HG03442 (cell line): ENCODE measurements around the gene TRNAU1AP.
"Not testable (repeated sequence)": the region's sequence is repeated elsewhere in the genome, so short reads cannot be mapped to it uniquely, and the experiment has no call there.

Experiments used
- ATAC-seq: cut with Tn5 transposase; IDR thresholded peaks from one replicate; pipeline ENCODE4 v1.9.1; 2021; ENCODE audit warnings: mild to moderate bottlenecking, moderate library complexity; ENCODE audit not compliant: unreplicated experiment

The TRNAU1AP gene

GRCh38 chr1:28577052-28577678 lies 24.3 kb downstream of the TRNAU1AP start:
- ATAC-seq = no peak

GRCh38 chr1:28577738-28578536 lies 25.1 kb downstream of the TRNAU1AP start:
- ATAC-seq = no peak

GRCh38 chr1:28578696-28579218 lies 25.9 kb downstream of the TRNAU1AP start:
- ATAC-seq = no peak

DNA sequence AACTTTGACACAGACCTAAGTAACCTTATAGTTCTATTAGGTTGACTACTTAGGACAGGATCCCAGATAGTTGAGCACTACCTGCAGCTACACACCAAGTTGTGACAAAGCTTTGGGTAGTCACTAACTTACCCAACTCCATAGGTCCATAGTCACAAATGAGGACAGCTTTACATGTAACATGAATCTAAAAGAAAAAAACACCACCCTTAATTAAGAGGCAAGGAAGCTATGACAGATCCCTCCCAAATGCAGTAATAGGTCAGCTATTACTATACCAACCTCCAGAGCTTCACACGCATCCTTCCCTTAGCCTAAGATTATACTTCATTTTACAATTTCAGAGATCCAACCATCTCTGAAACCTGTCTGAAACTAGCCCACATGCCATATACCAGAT lies 26.5 kb downstream of the TRNAU1AP start:
- no peak for ATAC-seq

GRCh38 chr1:28580722-28581530 lies 28.0 kb downstream of the TRNAU1AP start:
- ATAC-seq = peak; percentile 12

GRCh38 chr1:28581531-28582247 lies 28.8 kb downstream of the TRNAU1AP start:
- ATAC-seq = peak; percentile 86

DNA sequence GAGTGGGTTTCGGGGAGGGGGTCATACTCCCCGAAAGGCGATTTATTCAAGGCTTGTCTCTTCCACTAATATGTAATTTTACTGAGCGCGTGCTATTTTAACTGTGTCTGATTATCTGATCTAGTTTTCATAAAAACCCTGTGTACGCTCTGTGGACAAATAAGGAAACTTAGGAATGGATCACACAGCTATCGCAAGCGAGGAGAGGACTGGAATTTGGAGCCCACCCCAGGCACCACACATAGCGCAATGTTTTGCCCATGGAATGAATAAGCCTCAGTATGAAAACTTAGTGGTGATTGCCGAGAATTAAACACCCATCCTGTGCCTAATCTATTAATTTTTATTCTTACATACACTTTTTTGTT lies 29.3 kb downstream of the TRNAU1AP start:
- no peak for ATAC-seq

DNA sequence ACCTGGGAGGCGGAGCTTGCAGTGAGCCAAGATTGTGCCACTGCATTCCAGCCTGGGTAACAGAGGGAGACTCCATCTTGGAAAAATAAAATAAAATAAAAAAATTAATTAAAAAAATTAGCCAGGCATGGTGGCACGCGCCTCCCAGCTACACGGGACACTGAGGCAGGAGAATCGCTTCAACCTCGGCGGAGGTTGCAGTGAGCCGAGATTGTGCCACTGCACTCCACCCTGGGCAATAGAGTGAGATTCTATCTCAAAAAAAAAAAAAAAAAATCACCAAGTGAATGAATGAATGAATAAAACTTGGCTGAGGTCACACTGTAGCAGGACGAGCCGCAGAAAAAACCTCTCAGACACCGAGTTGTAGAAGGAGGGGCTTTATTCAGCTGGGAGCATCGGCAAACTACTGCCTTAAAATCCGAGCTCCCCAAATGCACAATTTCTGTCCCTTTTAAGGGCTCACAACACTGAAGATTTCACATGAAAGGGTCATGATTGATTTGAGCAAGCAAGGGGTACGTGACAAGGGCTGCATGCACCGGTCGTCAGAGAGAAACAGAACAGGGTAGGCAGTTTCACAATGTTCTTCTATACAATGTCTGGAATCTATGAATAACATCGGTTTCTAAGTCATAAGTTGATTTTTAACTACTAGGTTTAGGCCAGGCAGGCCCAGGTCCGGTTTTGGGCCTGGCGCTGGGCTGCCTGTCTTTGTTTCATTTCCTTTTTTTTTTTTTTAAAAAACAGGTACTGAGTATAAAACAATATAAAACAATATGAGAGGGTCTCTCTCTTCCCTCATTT lies 33.9 kb downstream of the TRNAU1AP start:
- not testable (repeated sequence) for ATAC-seq

GRCh38 chr1:28591708-28592320 lies 38.9 kb downstream of the TRNAU1AP start, which contains the start of gene RAB42:
Gene RAB42 (plus strand): TSS chr1:28592265. CDS start chr1:28592512, 247 bp downstream.
- ATAC-seq = no peak

- ATAC-seq = no peak
These were observed 39.6 kb downstream of the TRNAU1AP start for GRCh38 chr1:28592321-28593071.

DNA sequence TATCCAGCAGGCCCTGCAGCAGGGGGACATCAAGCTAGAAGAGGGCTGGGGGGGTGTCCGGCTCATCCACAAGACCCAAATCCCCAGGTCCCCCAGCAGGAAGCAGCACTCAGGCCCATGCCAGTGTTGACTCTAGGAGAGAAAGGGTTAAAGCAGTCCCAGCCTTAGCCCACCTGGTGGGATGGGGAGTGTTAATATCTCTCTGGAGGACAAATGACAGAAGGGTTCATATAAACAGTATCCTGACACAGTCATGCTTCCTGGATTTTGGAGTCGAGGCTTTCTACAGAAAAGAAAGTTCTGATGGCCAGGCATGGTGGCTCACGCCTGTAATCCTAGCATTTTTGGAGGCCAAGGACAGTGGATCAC lies 41.1 kb downstream of the TRNAU1AP start:
- ATAC-seq = not testable (repeated sequence)

DNA sequence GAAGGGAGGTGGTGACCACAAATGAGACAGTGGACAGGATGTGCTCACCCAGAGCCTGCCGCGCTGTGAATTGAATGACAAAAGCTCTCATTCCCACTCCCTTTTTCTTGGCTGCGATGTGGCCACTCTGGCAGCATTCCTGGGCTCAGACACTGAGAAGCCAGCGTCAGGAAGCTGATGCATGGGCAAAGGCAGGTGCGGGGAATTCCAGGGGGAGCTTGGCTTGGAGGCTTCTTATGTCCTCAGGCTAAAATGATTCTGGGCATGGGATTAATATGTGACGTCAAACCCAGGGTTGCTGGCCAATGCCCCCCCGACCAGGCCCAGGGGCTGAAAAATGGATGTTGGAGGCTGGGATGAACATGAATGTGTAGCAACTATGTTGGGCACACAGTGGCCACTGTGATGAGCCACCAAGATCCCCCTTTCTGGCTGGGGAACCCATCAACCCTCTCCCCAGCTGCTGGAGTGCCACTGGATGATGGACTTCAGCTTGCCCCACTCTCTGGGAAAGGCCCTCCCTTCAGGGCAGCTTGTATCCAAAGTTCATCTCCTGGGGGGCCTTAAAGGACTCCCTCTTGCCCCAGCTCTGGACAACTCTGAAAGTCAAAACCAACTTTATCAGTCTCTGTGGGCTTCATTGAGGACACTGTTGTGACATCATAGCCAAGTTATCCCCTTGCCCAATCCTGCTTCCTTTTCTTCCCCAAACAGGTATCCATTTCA lies 42.0 kb downstream of the TRNAU1AP start:
- not testable (repeated sequence) for ATAC-seq

- ATAC-seq = no peak
These were observed 42.7 kb downstream of the TRNAU1AP start for GRCh38 chr1:28595412-28596191.

- ATAC-seq = not testable (repeated sequence)
These were observed 43.4 kb downstream of the TRNAU1AP start for GRCh38 chr1:28596276-28596675.

- no peak for ATAC-seq
These were observed 48.8 kb downstream of the TRNAU1AP start for GRCh38 chr1:28601696-28602095.

- no peak for ATAC-seq
These were observed 49.9 kb downstream of the TRNAU1AP start for GRCh38 chr1:28602536-28603439.
